ENCODE results near the gene WDR47. TPM values are rescaled to one million over a fixed set of nuclear protein-coding genes. Genes with fewer than 3 reads are reported as not detected.
"Not testable (repeated sequence)": the region's sequence is repeated elsewhere in the genome, so short reads cannot be mapped to it uniquely, and the experiment has no call there.

Gene WDR47
- total RNA-seq, 1 donor from 2014 or later, result 11.5 TPM

GRCh38 chr1:109017134-109017533 is 24.8 kb downstream of the WDR47 start:
- no peak for DNase-seq (ENCODE audit: low read depth)
- no peak for TF ChIP-seq CTCF (IDR thresholded peaks at IDR 0.05; ENCODE audit: insufficient read depth, low read length, poor library complexity, severe bottlenecking)
- Histone ChIP-seq H3K36me3 (ENCODE audit: control insufficient read depth, insufficient read depth, low read length) (no peaks in the 10 kb centered on the region), H3K4me3 (ENCODE audit: low read depth, low read length) (no peak overlapping the region), H3K27me3 (ENCODE audit: control insufficient read depth, insufficient read depth, low read length) (no peaks in the 10 kb centered on the region)

GRCh38 chr1:109011335-109011734 is 30.6 kb downstream of the WDR47 start:
- H3K27me3 ChIP-seq (ENCODE audit: control insufficient read depth, insufficient read depth, low read length), result no peaks in the 10 kb centered on the region
- H3K36me3 ChIP-seq (ENCODE audit: control insufficient read depth, insufficient read depth, low read length), result no peaks in the 10 kb centered on the region
- no peak for DNase-seq (ENCODE audit: low read depth)
- TF ChIP-seq CTCF (IDR thresholded peaks at IDR 0.05; ENCODE audit: insufficient read depth, low read length, poor library complexity, severe bottlenecking), result no peak
- H3K4me3 ChIP-seq (ENCODE audit: low read depth, low read length), result no peak overlapping the region

- H3K36me3 ChIP-seq (ENCODE audit: control insufficient read depth, insufficient read depth, low read length); DNase-seq (ENCODE audit: low read depth); H3K27me3 ChIP-seq (ENCODE audit: control insufficient read depth, insufficient read depth, low read length); H3K4me3 ChIP-seq (ENCODE audit: low read depth, low read length): not testable (repeated sequence)
Observed at GRCh38 chr1:108996622-108997021, 45.3 kb downstream of the WDR47 start.

DNA sequence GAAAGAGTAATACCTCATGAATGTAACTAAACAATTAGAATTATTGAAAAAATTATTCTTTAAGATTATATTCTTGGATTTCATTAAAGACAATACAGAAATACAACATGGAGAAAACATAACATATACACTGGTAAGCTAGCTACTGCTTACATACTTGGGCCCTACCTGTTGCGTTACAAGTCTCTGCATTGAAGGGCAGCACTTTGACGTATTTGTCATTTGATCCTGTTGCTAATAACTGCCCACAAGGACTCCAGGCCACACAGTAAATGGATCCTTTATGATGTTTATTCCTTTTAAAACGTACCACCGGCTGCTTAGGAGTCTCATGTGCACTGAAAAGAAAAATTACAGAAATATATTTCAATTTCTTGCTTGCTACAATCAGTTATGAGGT is 58.8 kb downstream of the WDR47 start:
- peaks cover 1% of the 10 kb centered on the region for H3K36me3 ChIP-seq (ENCODE audit: control insufficient read depth, insufficient read depth, low read length)
- TF ChIP-seq CTCF (IDR thresholded peaks at IDR 0.05; ENCODE audit: insufficient read depth, low read length, poor library complexity, severe bottlenecking), result no peak
- no peak for DNase-seq (ENCODE audit: low read depth)
- H3K27me3 ChIP-seq (ENCODE audit: control insufficient read depth, insufficient read depth, low read length), result no peaks in the 10 kb centered on the region
- no peak overlapping the region for H3K4me3 ChIP-seq (ENCODE audit: low read depth, low read length)

DNA sequence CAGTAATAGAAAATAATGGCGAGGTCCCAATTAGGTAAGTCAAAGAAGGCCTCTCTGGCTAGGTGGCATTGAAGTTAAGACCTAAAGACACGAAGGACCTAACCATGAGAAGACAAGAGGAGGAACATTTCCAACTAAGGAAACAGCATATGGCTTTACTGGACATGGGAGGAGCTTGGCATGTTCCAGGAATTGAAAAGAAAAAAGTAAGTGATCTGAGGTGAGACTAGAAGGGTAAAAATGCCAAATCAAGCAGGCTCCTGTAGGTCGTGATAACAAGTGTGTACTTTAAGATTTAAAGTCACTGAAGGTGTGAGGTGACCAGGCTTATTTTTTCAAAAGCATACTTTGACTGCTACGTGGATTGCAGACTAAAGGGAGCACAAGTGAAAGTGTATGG is 65.2 kb downstream of the WDR47 start:
- no peaks in the 10 kb centered on the region for H3K36me3 ChIP-seq (ENCODE audit: control insufficient read depth, insufficient read depth, low read length)
- no peak overlapping the region for H3K4me3 ChIP-seq (ENCODE audit: low read depth, low read length)
- no peaks in the 10 kb centered on the region for H3K27me3 ChIP-seq (ENCODE audit: control insufficient read depth, insufficient read depth, low read length)
- no peak for DNase-seq (ENCODE audit: low read depth)
- TF ChIP-seq CTCF (IDR thresholded peaks at IDR 0.05; ENCODE audit: insufficient read depth, low read length, poor library complexity, severe bottlenecking), result no peak

GRCh38 chr1:108972951-108973350 is 69.0 kb downstream of the WDR47 start:
- H3K36me3 ChIP-seq (ENCODE audit: control insufficient read depth, insufficient read depth, low read length), result no peaks in the 10 kb centered on the region

More at GRCh38 chr1:108972951-108973350, 69.0 kb downstream of the WDR47 start:
- Histone ChIP-seq H3K27me3 (ENCODE audit: control insufficient read depth, insufficient read depth, low read length) (no peaks in the 10 kb centered on the region), H3K4me3 (ENCODE audit: low read depth, low read length) (no peak overlapping the region)
- no peak for DNase-seq (ENCODE audit: low read depth)
- TF ChIP-seq CTCF (IDR thresholded peaks at IDR 0.05; ENCODE audit: insufficient read depth, low read length, poor library complexity, severe bottlenecking), result no peak
